Measurements from ENCODE around the gene TMEM184A. TPM values are rescaled to one million over a fixed set of nuclear protein-coding genes. Genes with fewer than 3 reads are reported as not detected.

TMEM184A gene
- total and polyA plus RNA-seq, 2 of the 8 experiments (the other 6 are each of a cell fraction or from before 2014, with no cell fraction given): 1.8 to 2.1 TPM

DNA sequence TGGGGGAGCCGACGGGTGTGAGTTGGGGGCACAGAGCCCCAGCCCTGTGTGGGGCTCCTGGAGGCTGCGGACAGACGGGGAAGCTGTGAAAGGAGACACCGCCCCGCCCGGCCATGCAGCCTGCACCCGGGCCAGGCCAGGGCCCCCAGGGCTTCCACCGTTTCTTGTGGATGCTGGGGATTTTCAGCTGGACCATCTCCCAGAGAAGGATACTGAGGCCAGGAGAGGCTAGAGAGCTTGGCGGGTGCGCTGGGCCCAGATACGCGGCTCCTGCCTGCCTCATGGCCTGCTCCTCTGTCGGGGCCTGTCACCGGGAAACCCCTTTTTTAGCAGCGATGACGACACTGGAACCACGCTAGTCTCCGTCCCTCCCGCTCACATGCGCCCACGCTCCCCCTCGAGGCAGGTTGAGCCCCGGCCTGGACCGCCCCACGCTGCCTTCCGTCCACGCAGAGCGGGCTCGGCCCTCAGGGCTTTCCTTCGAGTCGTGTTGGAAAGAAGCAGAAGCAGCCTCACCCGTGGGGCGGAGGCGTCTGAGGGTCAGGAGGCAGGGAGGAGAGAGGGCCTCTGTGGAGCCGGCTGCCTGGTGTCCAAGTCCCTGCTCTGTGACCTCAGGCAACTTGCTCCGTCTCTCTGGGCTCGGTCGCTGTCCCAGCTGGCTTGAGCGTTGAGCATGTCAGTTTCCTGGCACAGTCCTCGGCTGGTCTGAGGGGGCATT, 11.7 kb downstream of the TMEM184A start (continued):
- TF ChIP-seq, protein P1, sequence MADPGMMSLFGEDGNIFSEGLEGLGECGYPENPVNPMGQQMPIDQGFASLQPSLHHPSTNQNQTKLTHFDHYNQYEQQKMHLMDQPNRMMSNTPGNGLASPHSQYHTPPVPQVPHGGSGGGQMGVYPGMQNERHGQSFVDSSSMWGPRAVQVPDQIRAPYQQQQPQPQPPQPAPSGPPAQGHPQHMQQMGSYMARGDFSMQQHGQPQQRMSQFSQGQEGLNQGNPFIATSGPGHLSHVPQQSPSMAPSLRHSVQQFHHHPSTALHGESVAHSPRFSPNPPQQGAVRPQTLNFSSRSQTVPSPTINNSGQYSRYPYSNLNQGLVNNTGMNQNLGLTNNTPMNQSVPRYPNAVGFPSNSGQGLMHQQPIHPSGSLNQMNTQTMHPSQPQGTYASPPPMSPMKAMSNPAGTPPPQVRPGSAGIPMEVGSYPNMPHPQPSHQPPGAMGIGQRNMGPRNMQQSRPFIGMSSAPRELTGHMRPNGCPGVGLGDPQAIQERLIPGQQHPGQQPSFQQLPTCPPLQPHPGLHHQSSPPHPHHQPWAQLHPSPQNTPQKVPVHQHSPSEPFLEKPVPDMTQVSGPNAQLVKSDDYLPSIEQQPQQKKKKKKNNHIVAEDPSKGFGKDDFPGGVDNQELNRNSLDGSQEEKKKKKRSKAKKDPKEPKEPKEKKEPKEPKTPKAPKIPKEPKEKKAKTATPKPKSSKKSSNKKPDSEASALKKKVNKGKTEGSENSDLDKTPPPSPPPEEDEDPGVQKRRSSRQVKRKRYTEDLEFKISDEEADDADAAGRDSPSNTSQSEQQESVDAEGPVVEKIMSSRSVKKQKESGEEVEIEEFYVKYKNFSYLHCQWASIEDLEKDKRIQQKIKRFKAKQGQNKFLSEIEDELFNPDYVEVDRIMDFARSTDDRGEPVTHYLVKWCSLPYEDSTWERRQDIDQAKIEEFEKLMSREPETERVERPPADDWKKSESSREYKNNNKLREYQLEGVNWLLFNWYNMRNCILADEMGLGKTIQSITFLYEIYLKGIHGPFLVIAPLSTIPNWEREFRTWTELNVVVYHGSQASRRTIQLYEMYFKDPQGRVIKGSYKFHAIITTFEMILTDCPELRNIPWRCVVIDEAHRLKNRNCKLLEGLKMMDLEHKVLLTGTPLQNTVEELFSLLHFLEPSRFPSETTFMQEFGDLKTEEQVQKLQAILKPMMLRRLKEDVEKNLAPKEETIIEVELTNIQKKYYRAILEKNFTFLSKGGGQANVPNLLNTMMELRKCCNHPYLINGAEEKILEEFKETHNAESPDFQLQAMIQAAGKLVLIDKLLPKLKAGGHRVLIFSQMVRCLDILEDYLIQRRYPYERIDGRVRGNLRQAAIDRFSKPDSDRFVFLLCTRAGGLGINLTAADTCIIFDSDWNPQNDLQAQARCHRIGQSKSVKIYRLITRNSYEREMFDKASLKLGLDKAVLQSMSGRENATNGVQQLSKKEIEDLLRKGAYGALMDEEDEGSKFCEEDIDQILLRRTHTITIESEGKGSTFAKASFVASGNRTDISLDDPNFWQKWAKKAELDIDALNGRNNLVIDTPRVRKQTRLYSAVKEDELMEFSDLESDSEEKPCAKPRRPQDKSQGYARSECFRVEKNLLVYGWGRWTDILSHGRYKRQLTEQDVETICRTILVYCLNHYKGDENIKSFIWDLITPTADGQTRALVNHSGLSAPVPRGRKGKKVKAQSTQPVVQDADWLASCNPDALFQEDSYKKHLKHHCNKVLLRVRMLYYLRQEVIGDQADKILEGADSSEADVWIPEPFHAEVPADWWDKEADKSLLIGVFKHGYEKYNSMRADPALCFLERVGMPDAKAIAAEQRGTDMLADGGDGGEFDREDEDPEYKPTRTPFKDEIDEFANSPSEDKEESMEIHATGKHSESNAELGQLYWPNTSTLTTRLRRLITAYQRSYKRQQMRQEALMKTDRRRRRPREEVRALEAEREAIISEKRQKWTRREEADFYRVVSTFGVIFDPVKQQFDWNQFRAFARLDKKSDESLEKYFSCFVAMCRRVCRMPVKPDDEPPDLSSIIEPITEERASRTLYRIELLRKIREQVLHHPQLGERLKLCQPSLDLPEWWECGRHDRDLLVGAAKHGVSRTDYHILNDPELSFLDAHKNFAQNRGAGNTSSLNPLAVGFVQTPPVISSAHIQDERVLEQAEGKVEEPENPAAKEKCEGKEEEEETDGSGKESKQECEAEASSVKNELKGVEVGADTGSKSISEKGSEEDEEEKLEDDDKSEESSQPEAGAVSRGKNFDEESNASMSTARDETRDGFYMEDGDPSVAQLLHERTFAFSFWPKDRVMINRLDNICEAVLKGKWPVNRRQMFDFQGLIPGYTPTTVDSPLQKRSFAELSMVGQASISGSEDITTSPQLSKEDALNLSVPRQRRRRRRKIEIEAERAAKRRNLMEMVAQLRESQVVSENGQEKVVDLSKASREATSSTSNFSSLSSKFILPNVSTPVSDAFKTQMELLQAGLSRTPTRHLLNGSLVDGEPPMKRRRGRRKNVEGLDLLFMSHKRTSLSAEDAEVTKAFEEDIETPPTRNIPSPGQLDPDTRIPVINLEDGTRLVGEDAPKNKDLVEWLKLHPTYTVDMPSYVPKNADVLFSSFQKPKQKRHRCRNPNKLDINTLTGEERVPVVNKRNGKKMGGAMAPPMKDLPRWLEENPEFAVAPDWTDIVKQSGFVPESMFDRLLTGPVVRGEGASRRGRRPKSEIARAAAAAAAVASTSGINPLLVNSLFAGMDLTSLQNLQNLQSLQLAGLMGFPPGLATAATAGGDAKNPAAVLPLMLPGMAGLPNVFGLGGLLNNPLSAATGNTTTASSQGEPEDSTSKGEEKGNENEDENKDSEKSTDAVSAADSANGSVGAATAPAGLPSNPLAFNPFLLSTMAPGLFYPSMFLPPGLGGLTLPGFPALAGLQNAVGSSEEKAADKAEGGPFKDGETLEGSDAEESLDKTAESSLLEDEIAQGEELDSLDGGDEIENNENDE (IDR thresholded peaks at IDR 0.05; ENCODE audit: insufficient replicate concordance, low read length): no peak
- TF ChIP-seq SAP30 (IDR thresholded peaks at IDR 0.05; ENCODE audit: insufficient read depth, insufficient replicate concordance, low read length): no peak
